ENCODE measurements around the gene PLXND1.

PLXND1 gene

DNA sequence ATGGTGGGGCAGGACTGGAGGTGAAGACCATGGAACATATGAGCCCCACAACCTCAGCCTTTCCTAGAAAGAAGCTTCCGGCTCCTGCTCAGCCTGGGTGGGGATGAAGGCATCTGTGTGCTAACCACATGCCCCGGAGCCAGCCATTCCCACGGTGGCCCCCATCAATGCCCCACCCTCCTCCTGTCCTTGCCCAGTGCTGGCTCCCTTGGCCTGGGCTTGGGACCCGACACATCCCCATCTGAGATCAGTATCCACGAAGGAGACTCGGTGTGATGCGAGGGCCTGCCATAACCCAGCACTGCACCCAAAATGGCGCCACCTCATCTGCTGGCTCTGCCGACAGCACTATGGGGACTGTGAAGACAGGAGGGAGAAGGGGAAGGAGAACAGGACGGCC lies 16.5 kb upstream of the PLXND1 start:
- in situ Hi-C loops (cut with HindIII; ENCODE audit: low sequenced_read_pairs): no loop called here
- no peak overlapping the region for H3K4me3 ChIP-seq (ENCODE audit: low read depth, low read length)
- TF ChIP-seq, protein P1, sequence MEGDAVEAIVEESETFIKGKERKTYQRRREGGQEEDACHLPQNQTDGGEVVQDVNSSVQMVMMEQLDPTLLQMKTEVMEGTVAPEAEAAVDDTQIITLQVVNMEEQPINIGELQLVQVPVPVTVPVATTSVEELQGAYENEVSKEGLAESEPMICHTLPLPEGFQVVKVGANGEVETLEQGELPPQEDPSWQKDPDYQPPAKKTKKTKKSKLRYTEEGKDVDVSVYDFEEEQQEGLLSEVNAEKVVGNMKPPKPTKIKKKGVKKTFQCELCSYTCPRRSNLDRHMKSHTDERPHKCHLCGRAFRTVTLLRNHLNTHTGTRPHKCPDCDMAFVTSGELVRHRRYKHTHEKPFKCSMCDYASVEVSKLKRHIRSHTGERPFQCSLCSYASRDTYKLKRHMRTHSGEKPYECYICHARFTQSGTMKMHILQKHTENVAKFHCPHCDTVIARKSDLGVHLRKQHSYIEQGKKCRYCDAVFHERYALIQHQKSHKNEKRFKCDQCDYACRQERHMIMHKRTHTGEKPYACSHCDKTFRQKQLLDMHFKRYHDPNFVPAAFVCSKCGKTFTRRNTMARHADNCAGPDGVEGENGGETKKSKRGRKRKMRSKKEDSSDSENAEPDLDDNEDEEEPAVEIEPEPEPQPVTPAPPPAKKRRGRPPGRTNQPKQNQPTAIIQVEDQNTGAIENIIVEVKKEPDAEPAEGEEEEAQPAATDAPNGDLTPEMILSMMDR (IDR thresholded peaks at IDR 0.05; ENCODE audit: low read depth, low read length): no peak
- DNase-seq (ENCODE audit: low read depth, low spot score): no peak

DNA sequence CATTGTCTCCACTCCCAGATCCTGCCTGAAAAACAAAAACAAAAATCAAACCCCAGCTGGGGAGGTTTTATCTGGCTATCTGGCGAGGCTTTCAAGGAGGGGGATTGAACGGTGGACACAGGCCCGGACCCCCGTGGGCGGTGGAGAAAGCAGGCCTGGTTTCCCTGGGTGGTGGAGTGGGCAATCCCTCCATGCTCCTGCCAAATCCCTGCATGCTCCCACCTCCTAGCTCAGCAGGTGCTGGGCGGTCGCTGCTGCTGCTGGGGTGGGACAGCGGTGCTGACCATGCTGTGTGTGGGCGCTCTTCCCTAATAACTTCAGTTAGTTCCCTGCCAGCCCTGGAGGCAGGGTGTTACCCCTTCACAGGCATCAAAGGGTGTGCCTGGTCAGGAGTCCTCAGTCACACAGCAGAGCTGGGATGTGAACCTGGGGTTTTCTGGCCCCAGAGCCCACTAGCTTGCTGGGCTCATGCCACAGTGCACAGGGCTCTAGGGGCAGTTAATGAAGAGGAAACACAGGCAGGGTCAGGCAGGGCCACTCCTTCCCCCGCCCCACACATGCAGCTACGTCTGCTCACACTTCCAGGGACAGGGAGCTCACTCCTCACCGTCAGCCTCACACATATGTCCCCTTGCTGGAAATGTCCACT lies 15.9 kb upstream of the PLXND1 start:
- H3K4me3 ChIP-seq (ENCODE audit: low read depth, low read length): no peak overlapping the region
- TF ChIP-seq, protein P1 (IDR thresholded peaks at IDR 0.05; ENCODE audit: low read depth, low read length): no peak
- in situ Hi-C loops (cut with HindIII; ENCODE audit: low sequenced_read_pairs): no loop called here
- no peak for DNase-seq (ENCODE audit: low read depth, low spot score)

DNA sequence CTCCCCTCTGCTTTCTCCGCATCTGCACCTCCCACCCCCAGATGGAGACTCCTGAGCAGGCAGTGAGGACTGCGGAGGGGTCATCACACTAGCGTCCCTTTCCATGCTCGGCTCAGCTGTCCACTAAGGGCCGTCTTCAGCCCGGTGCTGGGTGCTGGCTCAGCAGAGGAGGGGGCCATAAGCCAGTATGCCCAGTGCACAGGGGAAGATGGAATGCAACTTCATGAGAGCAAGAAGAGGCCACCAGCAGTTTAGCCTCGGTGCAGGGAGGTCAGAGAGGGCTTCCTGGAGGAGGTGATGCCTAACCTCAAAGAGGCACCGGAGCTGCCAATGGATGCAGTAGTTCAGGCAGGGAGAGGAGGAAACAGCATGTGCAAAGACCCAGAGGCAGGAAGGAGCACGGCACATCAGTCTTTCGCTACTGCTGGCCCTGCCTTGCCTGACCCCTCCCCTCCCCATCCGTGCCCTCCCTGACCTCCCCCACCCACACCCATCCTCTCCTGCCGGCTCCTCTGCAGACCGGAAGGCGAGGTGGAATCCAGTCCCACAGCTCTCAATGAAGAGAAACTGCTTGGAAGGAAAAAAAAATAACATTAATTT lies 15.2 kb upstream of the PLXND1 start:
- H3K4me3 ChIP-seq (ENCODE audit: low read depth, low read length): no peak overlapping the region
- DNase-seq (ENCODE audit: low read depth, low spot score): no peak
- TF ChIP-seq, protein P1 (IDR thresholded peaks at IDR 0.05; ENCODE audit: low read depth, low read length): no peak
- in situ Hi-C loops (cut with HindIII; ENCODE audit: low sequenced_read_pairs): no loop called here

DNA sequence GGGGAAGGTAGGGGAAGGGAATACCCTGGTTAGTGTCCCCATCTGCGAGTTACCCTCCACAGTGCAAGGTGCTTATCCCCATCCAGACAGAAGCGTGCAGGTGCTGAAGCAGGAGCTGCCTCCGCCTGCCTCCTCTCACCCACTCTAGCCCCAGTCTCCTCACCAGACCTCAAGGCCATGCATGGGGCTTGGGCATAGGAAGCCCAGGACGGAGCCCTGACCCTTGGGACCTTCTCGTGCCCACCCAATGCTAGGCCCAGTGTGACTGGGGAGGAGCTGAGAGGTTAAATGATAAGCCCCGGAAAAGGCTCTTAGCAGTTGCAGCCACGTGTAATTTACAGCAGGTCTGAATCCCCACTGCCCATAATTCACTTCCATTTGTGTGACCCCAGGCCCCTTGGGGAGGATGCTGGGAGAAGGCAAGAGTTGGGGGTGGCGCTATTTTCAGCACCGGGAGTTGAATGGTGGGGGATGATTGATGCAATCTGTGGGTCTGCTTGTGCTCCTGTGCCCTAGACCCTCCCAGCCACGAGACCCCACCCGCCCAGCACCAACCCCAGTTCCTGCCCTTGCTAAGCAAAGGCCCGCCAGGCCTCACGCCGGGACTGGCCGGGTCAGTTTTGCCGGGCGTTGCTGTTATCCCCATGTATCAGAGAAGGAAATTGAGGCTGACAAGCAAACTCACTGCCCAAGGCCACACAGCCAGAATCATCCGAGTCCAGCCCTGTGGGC lies 14.5 kb upstream of the PLXND1 start:
- no peak for DNase-seq (ENCODE audit: low read depth, low spot score)
- H3K4me3 ChIP-seq (ENCODE audit: low read depth, low read length): no peak overlapping the region
- in situ Hi-C loops (cut with HindIII; ENCODE audit: low sequenced_read_pairs): no loop called here
- TF ChIP-seq, protein P1 (IDR thresholded peaks at IDR 0.05; ENCODE audit: low read depth, low read length): no peak

DNA sequence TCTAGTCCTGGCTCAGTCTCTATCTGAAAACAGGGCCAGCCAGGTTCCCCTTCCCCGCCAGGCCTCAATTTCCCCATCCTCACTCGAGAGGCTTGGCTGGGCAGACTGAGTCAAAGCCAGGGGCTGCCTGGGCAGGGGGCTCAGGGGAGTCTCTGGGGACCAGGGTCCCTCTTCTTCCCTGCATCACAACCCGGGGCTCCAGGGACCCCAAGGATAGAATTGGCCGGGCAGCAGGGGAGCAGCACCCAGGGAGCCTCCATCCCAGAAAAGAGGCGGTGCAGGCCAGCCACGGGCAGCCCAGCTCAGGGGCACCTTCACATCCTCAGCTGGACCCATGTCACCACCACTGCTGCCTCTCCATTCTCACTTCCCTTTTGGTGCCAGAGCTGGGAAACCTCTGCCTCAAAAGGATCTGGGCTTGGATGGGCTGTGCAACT lies 13.3 kb upstream of the PLXND1 start:
- DNase-seq (ENCODE audit: low read depth, low spot score): no peak
- H3K4me3 ChIP-seq (ENCODE audit: low read depth, low read length): no peak overlapping the region
- in situ Hi-C loops (cut with HindIII; ENCODE audit: low sequenced_read_pairs): no loop called here
- TF ChIP-seq, protein P1 (IDR thresholded peaks at IDR 0.05; ENCODE audit: low read depth, low read length): no peak

DNA sequence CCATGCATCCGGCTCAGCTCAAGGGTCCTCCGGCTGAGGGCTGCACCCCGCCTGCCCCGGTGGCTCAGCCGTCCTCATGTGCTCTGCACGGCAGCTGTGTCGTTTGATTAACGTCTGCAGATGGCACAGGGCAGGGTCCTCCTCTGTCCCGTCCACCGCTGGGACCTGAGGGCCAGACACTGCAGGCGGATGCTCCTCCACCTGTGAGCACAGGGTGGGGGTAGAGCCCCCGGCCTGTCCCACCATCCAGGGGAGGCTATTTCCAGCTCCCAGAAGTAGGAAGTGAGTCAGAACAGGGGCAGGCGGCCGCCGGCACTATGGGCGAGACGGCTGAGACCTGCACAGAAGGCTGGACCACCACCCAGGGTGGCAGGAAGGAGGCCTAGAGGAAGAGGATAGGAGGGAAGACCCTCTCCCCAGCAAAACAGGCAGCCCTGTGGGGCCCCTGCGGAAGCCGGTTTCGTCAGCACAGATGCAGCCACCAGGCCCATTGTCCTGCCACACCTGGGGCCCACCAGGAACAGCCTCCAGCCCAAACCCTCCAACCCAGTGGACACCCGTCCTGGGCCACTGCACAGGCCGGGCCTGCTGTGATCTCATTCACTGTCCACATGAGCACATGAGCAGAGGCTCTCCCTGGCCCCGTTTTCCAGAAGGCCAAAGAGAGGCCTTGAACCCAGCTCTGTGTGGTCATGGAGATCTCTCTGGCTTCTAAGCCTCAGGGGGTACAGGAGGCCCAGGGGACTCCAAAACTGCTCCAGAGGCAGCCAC lies 12.6 kb upstream of the PLXND1 start:
- DNase-seq (ENCODE audit: low read depth, low spot score): no peak
- in situ Hi-C loops (cut with HindIII; ENCODE audit: low sequenced_read_pairs): no loop called here
- TF ChIP-seq, protein P1 (IDR thresholded peaks at IDR 0.05; ENCODE audit: low read depth, low read length): no peak
- H3K4me3 ChIP-seq (ENCODE audit: low read depth, low read length): no peak overlapping the region

Data from astrocyte of the spinal cord (primary cell).